Measurements from ENCODE around the gene WIPF2. TPM values are rescaled to one million over a fixed set of nuclear protein-coding genes. Genes with fewer than 3 reads are reported as not detected.
"Not testable (repeated sequence)": the region's sequence is repeated elsewhere in the genome, so short reads cannot be mapped to it uniquely, and the experiment has no call there.

The WIPF2 gene
- total RNA-seq, 2 experiments from 2014 or later, result 17.3 to 21.3 TPM

DNA sequence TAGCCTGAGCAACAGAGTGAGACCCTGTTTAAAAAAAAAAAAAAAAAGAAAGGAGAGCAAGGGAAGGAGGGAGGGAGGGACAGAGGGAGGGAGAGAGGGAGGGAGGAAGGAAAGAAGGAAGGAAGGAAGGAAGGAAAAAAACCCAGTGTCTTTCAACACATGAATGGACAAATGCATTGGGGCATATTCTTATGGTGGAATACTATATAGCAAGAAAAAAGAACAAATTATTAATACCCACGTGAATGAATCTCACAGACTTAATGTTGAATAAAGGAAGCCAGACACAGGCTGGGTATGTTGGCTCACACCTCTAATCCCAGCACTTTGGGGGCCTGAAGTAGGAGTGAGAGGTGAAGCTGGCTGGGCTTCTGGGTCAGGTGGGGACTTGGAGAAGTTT lies 21.6 kb upstream of the WIPF2 start:
- Histone ChIP-seq H3K4me3 (ENCODE audit: low read length) (no peak overlapping the region), H3K27ac (ENCODE audit: low read depth in 1 of 2, low read length in 2 of 2) (no peak overlapping the region), H3K4me1 (ENCODE audit: insufficient read depth, low read length) (peaks cover 7% of the 10 kb centered on the region), H3K36me3 (ENCODE audit: insufficient read depth, low read length) (no peaks in the 10 kb centered on the region), H3K27me3 (ENCODE audit: control insufficient read depth in 1 of 2, insufficient read depth in 2 of 2, low read length in 2 of 2) (no peaks in the 10 kb centered on the region), H3K9me3 (ENCODE audit: control insufficient read depth in 1 of 2, insufficient read depth in 1 of 2, low read length in 2 of 2) (no peaks in the 10 kb centered on the region)
- Mint-ChIP-seq H3K27me3 (peaks cover 13% of the 10 kb centered on the region), H3K27ac (no peak overlapping the region), H3K36me3 (ENCODE audit: low read depth) (no peaks in the 10 kb centered on the region), H3K4me3 (no peak overlapping the region), H3K4me1 (ENCODE audit: low read depth) (peaks cover 5% of the 10 kb centered on the region), H3K9me3 (no peaks in the 10 kb centered on the region)
- ChIA-PET POLR2A (interaction anchor here (1.0 kb wide), 1 partner anchor 85 kb away, joined by 3 read pairs; no protein-coding TSS in a partner anchor), CTCF (interaction anchor here (1.0 kb wide), 1 partner anchor 21 kb away, joined by 3 read pairs; no protein-coding TSS in a partner anchor)
- TF ChIP-seq, protein P1, sequence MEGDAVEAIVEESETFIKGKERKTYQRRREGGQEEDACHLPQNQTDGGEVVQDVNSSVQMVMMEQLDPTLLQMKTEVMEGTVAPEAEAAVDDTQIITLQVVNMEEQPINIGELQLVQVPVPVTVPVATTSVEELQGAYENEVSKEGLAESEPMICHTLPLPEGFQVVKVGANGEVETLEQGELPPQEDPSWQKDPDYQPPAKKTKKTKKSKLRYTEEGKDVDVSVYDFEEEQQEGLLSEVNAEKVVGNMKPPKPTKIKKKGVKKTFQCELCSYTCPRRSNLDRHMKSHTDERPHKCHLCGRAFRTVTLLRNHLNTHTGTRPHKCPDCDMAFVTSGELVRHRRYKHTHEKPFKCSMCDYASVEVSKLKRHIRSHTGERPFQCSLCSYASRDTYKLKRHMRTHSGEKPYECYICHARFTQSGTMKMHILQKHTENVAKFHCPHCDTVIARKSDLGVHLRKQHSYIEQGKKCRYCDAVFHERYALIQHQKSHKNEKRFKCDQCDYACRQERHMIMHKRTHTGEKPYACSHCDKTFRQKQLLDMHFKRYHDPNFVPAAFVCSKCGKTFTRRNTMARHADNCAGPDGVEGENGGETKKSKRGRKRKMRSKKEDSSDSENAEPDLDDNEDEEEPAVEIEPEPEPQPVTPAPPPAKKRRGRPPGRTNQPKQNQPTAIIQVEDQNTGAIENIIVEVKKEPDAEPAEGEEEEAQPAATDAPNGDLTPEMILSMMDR (IDR thresholded peaks at IDR 0.05), result no peak
- ATAC-seq (ENCODE audit: poor library complexity) (no peak), DNase-seq (no peak)
- intact Hi-C loops (cut with DNase I, micrococcal nuclease), result no loop called here

DNA sequence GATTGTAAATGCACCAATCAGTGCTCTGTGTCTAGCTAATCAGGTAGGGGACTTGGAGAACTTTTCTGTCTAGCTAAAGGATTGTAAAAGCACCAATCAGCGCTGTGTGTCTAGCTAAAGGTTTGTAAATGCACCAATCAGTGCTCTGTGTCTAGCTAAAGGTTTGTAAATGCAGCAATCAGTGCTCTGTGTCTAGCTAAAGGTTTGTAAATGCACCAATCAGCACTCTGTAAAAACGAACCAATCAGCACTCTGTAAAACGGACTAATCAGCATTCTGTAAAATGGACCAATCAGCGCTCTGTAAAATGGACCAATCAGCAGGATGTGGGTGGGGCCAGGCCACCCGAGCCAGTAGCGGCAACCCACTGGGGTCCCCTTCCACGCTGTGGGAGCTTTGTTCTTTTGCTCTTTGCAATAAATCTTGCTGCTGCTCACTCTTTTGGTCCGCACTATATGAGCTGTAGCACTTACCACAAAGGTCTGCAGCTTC lies 21.1 kb upstream of the WIPF2 start:
- H3K27ac Mint-ChIP-seq; H3K9me3 ChIP-seq (ENCODE audit: control insufficient read depth in 1 of 2, insufficient read depth in 1 of 2, low read length in 2 of 2); POLR2A ChIA-PET; H3K9me3 Mint-ChIP-seq; intact Hi-C loops (cut with DNase I, micrococcal nuclease); H3K27ac ChIP-seq (ENCODE audit: low read depth in 1 of 2, low read length in 2 of 2); H3K4me3 ChIP-seq (ENCODE audit: low read length); H3K4me1 ChIP-seq (ENCODE audit: insufficient read depth, low read length); H3K36me3 ChIP-seq (ENCODE audit: insufficient read depth, low read length); H3K36me3 Mint-ChIP-seq (ENCODE audit: low read depth); H3K4me1 Mint-ChIP-seq (ENCODE audit: low read depth); H3K27me3 ChIP-seq (ENCODE audit: control insufficient read depth in 1 of 2, insufficient read depth in 2 of 2, low read length in 2 of 2): not testable (repeated sequence)
- H3K4me3 Mint-ChIP-seq, result peak overlapping the region; percentile 20
- peak; percentile 41 for ATAC-seq (ENCODE audit: poor library complexity)
- peak in 4 of 14 experiments; percentile 16 to 48 (median 24) for DNase-seq
- H3K27me3 Mint-ChIP-seq, result peaks cover 13% of the 10 kb centered on the region
- CTCF ChIA-PET, result interaction anchor here (0.6 to 1.4 kb wide), 3 partner anchors 20 to 92 kb away, joined by 3 read pairs; no protein-coding TSS in a partner anchor

DNA sequence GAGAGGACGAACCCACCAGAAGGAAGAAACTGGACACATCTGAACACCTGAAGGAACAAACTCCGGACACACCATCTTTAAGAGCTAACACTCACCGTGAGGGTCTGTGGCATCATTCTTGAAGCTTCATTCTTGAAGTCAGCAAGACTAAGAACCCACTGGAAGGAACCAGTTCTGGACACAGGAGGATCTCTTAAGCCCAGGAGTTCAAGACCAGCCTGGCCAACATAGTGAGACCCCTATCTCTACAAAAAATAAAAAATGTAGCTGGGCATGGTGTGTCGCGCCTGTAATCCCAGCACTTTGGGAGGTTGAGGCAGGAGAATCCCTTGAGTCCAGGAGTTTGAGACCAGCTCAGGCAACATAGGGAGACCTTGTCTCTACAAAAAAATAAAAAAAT lies 20.5 kb upstream of the WIPF2 start:
- CTCF ChIA-PET, result interaction anchor here (1.0 to 1.4 kb wide), 2 partner anchors 20 to 92 kb away, joined by 3 read pairs; no protein-coding TSS in a partner anchor

More for the DNA sequence above, 20.5 kb upstream of the WIPF2 start:
- Histone ChIP-seq H3K27ac (ENCODE audit: low read depth in 1 of 2, low read length in 2 of 2) (no peak overlapping the region), H3K36me3 (ENCODE audit: insufficient read depth, low read length) (no peaks in the 10 kb centered on the region), H3K27me3 (ENCODE audit: control insufficient read depth in 1 of 2, insufficient read depth in 2 of 2, low read length in 2 of 2) (no peaks in the 10 kb centered on the region), H3K4me3 (ENCODE audit: low read length) (no peak overlapping the region), H3K4me1 (ENCODE audit: insufficient read depth, low read length) (peaks cover 7% of the 10 kb centered on the region), H3K9me3 (ENCODE audit: control insufficient read depth in 1 of 2, insufficient read depth in 1 of 2, low read length in 2 of 2) (no peaks in the 10 kb centered on the region)
- no peak overlapping the region for H3K27ac Mint-ChIP-seq
- ATAC-seq (ENCODE audit: poor library complexity), result no peak
- POLR2A ChIA-PET, result no interaction called here
- no peak for DNase-seq
- intact Hi-C loops (cut with DNase I, micrococcal nuclease), result no loop called here
- no peaks in the 10 kb centered on the region for H3K9me3 Mint-ChIP-seq
- H3K27me3 Mint-ChIP-seq, result peaks cover 13% of the 10 kb centered on the region
- TF ChIP-seq, protein P1 (IDR thresholded peaks at IDR 0.05), result no peak
- H3K4me1 Mint-ChIP-seq (ENCODE audit: low read depth), result peaks cover 5% of the 10 kb centered on the region
- H3K4me3 Mint-ChIP-seq, result peak overlapping the region; percentile 20
- H3K36me3 Mint-ChIP-seq (ENCODE audit: low read depth), result no peaks in the 10 kb centered on the region
